ENCODE data around the gene ABCC4.

DNA sequence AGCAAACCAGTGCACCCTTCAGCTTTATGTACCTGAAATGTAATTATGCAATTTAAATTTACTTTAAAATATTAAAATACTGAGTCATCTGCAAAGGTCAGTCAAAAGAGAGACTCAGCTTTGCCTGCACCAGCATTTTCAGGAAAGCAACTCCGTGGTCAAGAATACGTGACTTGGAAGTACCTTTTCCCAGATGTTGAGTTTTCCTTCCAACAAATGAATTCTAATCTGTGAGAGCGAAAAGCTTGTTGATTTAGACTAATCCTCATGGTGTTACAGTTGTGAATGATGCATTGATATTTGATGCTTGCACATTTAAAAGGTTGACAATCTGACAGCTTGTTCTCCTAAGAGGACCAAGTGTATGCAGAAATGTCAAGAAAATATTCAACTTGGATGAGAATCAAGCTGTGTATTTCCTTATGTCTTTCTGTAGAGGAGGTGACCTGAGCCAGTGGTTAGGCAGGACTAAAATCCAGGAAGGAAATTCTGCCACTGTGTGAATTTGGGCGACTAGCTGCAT, 270.4 kb downstream of the ABCC4 start:
- TF ChIP-seq, protein P1, sequence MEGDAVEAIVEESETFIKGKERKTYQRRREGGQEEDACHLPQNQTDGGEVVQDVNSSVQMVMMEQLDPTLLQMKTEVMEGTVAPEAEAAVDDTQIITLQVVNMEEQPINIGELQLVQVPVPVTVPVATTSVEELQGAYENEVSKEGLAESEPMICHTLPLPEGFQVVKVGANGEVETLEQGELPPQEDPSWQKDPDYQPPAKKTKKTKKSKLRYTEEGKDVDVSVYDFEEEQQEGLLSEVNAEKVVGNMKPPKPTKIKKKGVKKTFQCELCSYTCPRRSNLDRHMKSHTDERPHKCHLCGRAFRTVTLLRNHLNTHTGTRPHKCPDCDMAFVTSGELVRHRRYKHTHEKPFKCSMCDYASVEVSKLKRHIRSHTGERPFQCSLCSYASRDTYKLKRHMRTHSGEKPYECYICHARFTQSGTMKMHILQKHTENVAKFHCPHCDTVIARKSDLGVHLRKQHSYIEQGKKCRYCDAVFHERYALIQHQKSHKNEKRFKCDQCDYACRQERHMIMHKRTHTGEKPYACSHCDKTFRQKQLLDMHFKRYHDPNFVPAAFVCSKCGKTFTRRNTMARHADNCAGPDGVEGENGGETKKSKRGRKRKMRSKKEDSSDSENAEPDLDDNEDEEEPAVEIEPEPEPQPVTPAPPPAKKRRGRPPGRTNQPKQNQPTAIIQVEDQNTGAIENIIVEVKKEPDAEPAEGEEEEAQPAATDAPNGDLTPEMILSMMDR (conservative IDR thresholded peaks at IDR 0.05), result no peak
- TF ChIP-seq EZH2 (IDR thresholded peaks at IDR 0.05; ENCODE audit: low read depth), result no peak

Data from PC-9 (cell line).